Endothelial cell (in vitro differentiated cells): ENCODE data around the gene RNF212. TPM values are rescaled to one million over a fixed set of nuclear protein-coding genes. Genes with fewer than 3 reads are reported as not detected.

ENCODE experiments used
- DNase-seq: peaks from one replicate; pipeline ENCODE4 v3.0.0; 2021; ENCODE audit warnings: low spot score
- H3K27ac Mint-ChIP-seq: one replicate; pipeline ENCODE4 v1.8.0; 2021; ENCODE audit warnings: mixed read lengths, inconsistent platforms; ENCODE audit not compliant: unreplicated experiment
- H3K27me3 Mint-ChIP-seq: one replicate; pipeline ENCODE4 v1.8.0; 2021; ENCODE audit warnings: mild to moderate bottlenecking, moderate library complexity, mixed read lengths, inconsistent platforms; ENCODE audit not compliant: unreplicated experiment
- H3K36me3 Mint-ChIP-seq: one replicate; pipeline ENCODE4 v1.8.0; 2021; ENCODE audit warnings: mild to moderate bottlenecking, low read depth, mixed read lengths, inconsistent platforms; ENCODE audit not compliant: unreplicated experiment
- H3K4me1 Mint-ChIP-seq: one replicate; pipeline ENCODE4 v1.8.0; 2021; ENCODE audit warnings: mild to moderate bottlenecking, mixed read lengths, inconsistent platforms; ENCODE audit not compliant: unreplicated experiment
- H3K4me3 Mint-ChIP-seq: one replicate; pipeline ENCODE4 v1.8.0; 2021; ENCODE audit warnings: mild to moderate bottlenecking, mixed read lengths, inconsistent platforms; ENCODE audit not compliant: unreplicated experiment
- H3K9me3 Mint-ChIP-seq: one replicate; pipeline ENCODE4 v1.8.0; 2021; ENCODE audit warnings: mixed read lengths, inconsistent platforms; ENCODE audit not compliant: unreplicated experiment
- CTCF ChIP-seq: fragments of 200-600 bp; sonication (generic); IDR thresholded peaks from one replicate; pipeline ENCODE4 v1.5.0; 2021; ENCODE audit warnings: antibody characterized with exemption; ENCODE audit not compliant: unreplicated experiment
- total RNA-seq: library from RNA; stranded (reverse); fragmentation: NEBNext Ultra II Directional; extraction: Animal tissue kit (Norgen Biotek cat#: 25700); gene quantifications from one replicate; pipeline ENCODE4 v1.2.1, GENCODE V29; 2021; ENCODE audit not compliant: unreplicated experiment

Gene RNF212
- total RNA-seq, 1 donor from 2014 or later, result 3.3 TPM

GRCh38 chr4:1074077-1074476 is 39.3 kb downstream of the RNF212 start:
- Mint-ChIP-seq H3K9me3 (no peaks in the 10 kb centered on the region), H3K4me3 (no peak overlapping the region), H3K36me3 (no peaks in the 10 kb centered on the region), H3K27ac (no peak overlapping the region), H3K27me3 (peaks cover 11% of the 10 kb centered on the region), H3K4me1 (peaks cover 3% of the 10 kb centered on the region)
- no peak for TF ChIP-seq CTCF
- no peak for DNase-seq

DNA sequence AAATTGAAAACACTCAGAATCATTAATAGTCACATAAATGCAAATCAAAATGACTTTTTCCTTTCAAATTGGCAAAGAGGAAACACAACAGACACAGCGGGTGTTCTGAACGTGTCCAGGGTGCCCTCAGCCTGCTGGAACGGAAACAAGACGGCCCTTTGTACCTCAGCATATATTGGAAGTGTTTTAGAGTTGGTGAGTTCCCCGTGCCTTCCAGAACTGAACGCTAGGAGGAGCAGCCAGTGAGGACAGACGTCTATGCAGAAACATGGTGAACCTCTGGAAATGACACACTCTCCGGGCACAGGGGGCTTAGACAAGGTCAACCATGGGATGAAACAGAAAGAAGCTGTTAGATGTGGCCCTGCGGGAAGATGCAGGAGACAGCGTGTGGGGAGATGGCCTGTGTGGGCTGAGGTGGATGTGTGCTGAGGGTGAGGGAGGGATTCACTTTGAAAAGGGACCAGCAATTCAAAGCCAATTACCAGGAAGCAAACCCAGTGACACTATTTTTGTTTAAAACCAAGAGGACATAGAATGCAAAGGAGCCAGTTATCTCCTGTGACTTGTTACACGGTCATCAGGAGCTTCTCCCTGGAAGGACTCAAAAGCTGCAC is 40.4 kb downstream of the RNF212 start:
- Mint-ChIP-seq H3K4me1 (peaks cover 3% of the 10 kb centered on the region), H3K4me3 (no peak overlapping the region), H3K27me3 (peaks cover 11% of the 10 kb centered on the region), H3K9me3 (no peaks in the 10 kb centered on the region), H3K36me3 (no peaks in the 10 kb centered on the region), H3K27ac (no peak overlapping the region)
- peak; percentile 57 for DNase-seq
- peak; percentile 67 for TF ChIP-seq CTCF

DNA sequence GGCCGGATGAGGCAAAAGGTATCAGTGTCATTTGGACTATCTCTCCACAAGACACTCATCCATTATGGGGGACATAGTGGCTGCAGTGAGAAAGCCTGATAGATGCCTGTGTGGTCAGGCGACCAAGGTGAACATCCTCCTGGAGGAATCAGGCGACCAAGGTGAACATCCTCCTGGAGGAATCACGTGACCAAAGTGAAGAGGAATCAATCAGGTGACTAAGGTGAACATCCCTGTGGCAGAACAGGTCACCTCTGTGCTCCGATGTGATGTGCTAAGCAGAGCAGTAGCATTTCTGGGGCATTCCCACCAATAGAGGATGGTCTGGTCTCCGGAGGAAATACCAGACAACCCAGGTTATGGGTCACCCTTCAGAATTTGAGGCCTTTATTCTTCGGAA is 44.0 kb downstream of the RNF212 start:
- Mint-ChIP-seq H3K36me3 (no peaks in the 10 kb centered on the region), H3K27me3 (peaks cover 5% of the 10 kb centered on the region), H3K27ac (no peak overlapping the region), H3K9me3 (no peaks in the 10 kb centered on the region), H3K4me1 (peaks cover 3% of the 10 kb centered on the region), H3K4me3 (no peak overlapping the region)
- no peak for DNase-seq
- no peak for TF ChIP-seq CTCF

DNA sequence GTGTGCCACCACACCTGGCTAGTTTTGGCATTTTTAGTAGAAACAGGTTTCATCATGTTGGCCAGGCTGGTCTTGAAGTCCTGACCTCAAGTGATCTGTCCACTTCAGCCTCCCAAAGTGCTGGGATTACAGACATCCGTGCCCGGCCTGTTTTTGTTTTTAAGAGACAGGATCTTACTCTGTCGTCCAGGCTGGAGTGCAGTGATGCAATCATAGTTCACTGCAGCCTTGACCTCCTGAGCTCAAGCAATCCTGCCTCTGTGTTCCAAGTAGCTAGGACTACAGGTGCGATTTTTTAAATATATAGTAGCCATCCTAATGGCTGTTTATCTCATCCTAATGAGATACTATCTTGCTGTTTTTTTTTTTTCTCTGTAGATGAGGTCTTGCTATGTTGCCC is 47.6 kb downstream of the RNF212 start:
- TF ChIP-seq CTCF, result no peak
- H3K9me3 Mint-ChIP-seq, result no peaks in the 10 kb centered on the region
- DNase-seq, result no peak
- no peaks in the 10 kb centered on the region for H3K27me3 Mint-ChIP-seq
- H3K4me1 Mint-ChIP-seq, result no peaks in the 10 kb centered on the region
- no peak overlapping the region for H3K27ac Mint-ChIP-seq
- no peaks in the 10 kb centered on the region for H3K36me3 Mint-ChIP-seq
- no peak overlapping the region for H3K4me3 Mint-ChIP-seq

DNA sequence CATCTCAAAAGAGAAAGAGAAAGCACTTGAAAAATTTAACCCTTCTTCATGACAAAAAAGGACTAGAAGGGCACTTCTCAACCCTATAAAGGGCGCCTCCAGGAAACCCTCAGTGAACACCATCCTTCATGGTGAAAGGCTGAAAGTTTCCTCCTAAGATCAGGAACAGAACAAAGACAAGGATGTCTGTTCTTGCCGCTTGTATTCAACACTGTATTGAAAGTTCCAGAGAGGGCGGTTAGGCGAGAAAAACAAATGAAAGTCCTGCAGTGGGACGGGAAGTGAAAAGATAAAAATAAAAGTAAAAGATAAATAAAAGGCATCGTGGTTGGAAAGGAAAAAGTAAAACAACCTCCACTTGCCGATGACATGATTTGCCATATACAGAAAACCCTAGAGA is 50.9 kb downstream of the RNF212 start:
- Mint-ChIP-seq H3K4me1 (no peaks in the 10 kb centered on the region), H3K27me3 (no peaks in the 10 kb centered on the region), H3K36me3 (no peaks in the 10 kb centered on the region), H3K9me3 (no peaks in the 10 kb centered on the region), H3K27ac (no peak overlapping the region), H3K4me3 (no peak overlapping the region)
- DNase-seq, result no peak
- TF ChIP-seq CTCF, result no peak
